Colon (tissue), 2 donors: Measurements from ENCODE around the gene KIF22.

Source experiments
- FAIRE-seq: peaks from 2 replicates; lab custom pipeline; 2012; peaks lifted over from hg19 to GRCh38; lab: Jason Lieb, UNC
- donor health status: control.
- donor health status: control.

KIF22 gene

DNA sequence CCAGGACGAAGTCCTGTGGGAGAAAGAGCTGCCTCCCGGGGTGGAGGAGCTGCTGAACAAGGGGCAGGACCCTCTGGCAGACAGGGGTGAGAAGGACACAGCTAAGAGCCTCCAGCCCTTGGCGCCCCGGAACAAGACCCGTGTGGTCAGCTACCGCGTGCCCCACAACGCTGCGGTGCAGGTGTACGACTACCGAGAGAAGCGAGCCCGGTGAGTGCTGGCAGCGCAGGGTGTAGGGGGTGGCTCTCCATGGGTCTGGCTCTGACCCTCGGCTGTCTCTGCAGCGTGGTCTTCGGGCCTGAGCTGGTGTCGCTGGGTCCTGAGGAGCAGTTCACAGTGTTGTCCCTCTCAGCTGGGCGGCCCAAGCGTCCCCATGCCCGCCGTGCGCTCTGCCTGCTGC lies 51.1 kb downstream of the KIF22 start:
- no peak for FAIRE-seq

- no peak for FAIRE-seq
Observed at GRCh38 chr16:29842732-29843346, 52.3 kb downstream of the KIF22 start.

- FAIRE-seq: no peak
Observed at GRCh38 chr16:29843931-29844330, 53.4 kb downstream of the KIF22 start.

- no peak for FAIRE-seq
Observed at GRCh38 chr16:29844575-29845331, 54.2 kb downstream of the KIF22 start.

DNA sequence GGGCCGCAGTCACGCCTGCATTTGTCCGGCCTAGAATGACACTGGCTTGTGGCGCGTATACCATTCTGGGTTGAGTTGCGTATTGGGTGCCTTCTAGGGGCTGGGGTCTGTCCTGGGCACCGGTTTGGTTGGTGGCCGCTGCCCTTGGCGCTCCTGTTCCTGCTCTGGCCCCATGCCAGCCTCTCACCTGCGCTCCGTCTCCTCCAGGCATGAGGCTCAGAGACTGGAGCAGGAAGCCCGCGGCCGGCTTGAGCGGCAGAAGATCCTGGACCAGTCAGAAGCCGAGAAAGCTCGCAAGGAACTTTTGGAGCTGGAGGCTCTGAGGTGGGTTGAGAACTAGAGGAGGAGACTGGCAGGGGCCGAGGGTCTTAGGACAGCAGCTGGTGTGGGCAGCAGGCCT lies 55.1 kb downstream of the KIF22 start:
- FAIRE-seq: no peak

DNA sequence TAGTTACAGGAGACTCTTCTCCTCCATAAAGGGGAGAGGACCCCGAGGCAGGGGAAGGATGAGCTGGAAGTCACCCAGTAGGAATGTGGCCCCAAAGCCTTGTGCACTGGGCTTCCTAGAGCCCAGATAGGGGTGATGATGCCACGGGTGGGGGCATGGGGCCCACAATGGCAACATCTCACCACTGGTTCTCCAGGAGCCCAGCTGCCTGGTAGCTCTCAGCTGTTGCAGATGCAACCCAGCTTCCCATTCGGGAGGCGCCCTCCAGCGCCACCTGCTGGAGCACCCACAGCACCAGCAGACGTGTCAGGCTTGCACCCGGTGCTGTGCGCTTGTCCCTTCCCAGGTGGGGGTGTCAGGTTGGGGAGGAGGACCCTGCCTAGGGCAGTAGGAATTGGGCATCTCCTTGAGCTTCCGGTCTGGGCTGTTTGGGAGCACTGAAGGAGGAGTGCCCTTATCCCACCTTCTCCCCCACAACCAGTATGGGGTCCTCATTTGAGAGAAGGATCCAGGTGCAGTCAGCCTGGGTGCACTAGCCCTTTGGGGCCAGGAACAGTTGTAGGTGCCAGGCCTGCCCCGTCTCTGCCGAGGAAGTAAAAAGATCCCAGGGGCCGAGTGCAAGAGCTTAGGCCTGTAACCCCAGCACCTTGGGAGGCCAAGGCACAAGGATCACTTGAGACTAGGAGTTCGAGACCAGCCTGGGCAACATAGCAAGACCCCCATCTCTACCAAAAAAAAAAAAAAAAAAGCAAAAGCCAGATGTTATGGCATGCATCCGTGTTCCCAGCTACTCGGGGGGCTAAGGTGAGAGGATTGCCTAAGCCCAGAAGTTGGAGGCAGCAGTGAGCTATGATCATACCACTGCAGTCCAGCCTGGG lies 58.1 kb downstream of the KIF22 start:
- no peak for FAIRE-seq

DNA sequence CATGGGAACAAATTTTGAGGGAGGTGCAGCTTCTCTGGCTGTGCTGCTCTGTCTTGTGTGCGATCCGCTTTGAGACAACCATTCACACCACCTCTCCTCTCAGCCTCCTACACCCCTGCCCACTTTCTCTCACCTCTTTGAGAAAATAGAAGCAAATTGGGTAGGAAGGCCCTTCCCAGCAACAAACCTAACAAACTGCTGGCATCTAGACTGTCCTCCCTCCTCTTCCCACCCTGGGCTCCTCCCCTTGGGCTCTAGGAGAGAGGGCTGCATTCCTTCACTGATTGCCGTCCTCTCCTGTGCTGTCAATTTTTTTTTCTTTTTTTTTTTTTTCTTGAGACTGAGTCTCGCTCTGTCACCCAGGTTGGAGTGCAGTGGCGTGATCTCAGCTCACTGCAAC lies 59.0 kb downstream of the KIF22 start:
- FAIRE-seq: no peak

- FAIRE-seq: no peak
Observed at GRCh38 chr16:29850998-29851397, 60.4 kb downstream of the KIF22 start.

DNA sequence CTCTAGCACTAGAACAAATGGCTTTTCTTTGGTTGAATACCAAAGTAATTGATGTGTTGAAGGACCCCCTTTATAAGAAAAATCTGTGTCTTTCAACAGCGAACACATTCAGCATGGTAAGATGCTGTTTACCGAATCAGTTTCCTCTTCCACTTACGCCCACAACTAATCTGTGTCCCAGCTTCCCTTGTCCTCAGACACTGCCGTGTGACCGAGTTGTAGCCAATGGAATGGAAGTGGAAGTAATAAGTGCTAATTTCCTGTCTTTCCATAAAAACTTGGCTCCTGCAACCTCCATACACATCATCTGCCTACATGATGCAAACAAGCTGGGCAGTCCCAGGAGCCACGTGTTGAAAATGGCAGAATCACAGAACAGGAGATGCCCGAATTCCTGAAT lies 62.1 kb downstream of the KIF22 start:
- FAIRE-seq: no peak

DNA sequence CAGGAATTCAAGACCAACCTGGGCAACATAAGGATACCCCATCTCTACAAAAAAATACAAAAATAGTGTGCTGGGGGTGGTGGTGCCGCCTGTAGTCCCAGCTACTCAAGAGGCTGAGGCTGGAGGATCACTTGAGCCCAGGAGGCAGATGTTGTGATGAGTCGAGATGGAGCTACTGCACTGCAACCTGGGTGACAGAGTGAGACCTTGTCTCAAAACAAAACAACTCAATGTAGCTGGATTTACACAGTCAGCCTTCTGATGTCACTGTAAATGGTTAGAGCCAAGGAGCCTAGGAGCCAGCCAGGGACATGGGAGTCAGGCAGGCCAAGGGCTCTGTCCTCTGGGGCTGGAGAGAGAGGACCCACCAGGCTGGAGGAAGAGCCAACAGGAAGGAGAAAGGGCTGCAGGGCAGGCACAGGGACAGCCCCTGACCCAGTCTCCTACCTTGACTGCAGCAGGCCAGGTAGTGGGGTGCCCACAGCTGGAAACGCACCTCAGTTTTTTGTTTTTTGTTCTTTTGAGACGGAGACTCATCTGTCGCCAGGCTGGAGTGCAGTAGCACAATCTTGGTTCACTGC lies 64.1 kb downstream of the KIF22 start:
- no peak for FAIRE-seq
